ENCODE measurements around the gene CAV1.
"Not testable (repeated sequence)": the region's sequence is repeated elsewhere in the genome, so short reads cannot be mapped to it uniquely, and the experiment has no call there.

The CAV1 gene

GRCh38 chr7:116484389-116484788, 40.4 kb upstream of the CAV1 start:
- not testable (repeated sequence) for H3K14ac ChIP-seq (ENCODE audit: low read length in 2 of 2); H3K27ac ChIP-seq (ENCODE audit: low read length, poor library complexity, severe bottlenecking); DNase-seq; H3K9ac ChIP-seq (ENCODE audit: low read length); H3K4me3 ChIP-seq (ENCODE audit: insufficient read depth in 1 of 2, low read depth in 1 of 2, low read length in 2 of 2); H2AK5ac ChIP-seq (ENCODE audit: low read length, severe bottlenecking); H3K23ac ChIP-seq (ENCODE audit: low read length in 2 of 2); H3K9me3 ChIP-seq (ENCODE audit: control insufficient read depth, low read length); H2BK12ac ChIP-seq (ENCODE audit: low read length in 2 of 2); H2BK15ac ChIP-seq (ENCODE audit: low read depth, poor library complexity, severe bottlenecking); H3K4me1 ChIP-seq (ENCODE audit: control insufficient read depth, insufficient read depth, low read depth, low read length); H2BK5ac ChIP-seq (ENCODE audit: low read depth, low read length, poor library complexity, severe bottlenecking); H2BK120ac ChIP-seq (ENCODE audit: low read depth, low read length); H3K36me3 ChIP-seq (ENCODE audit: control insufficient read depth in 1 of 2, insufficient read depth in 2 of 2, low read depth in 1 of 2, low read length in 2 of 2); H4K91ac ChIP-seq (ENCODE audit: low read length); H3K4ac ChIP-seq (ENCODE audit: low read depth in 1 of 2, low read length in 2 of 2); H3K79me1 ChIP-seq (replicated peaks; ENCODE audit: low read length, poor library complexity, severe bottlenecking); H3K18ac ChIP-seq (ENCODE audit: low read depth in 1 of 2, low read length in 2 of 2); H3K27me3 ChIP-seq (ENCODE audit: control insufficient read depth in 1 of 2, insufficient read depth in 1 of 2, low read length in 2 of 2); H2AFZ ChIP-seq (ENCODE audit: low read depth, low read length); H3K4me2 ChIP-seq (ENCODE audit: low read length, poor library complexity, severe bottlenecking); H4K8ac ChIP-seq (ENCODE audit: low read length)
- WGBS: 100% methylated on average over 2 of the region's 4 CpGs

GRCh38 chr7:116487907-116488521, 36.8 kb upstream of the CAV1 start:
- H3K79me1 ChIP-seq (replicated peaks; ENCODE audit: low read length, poor library complexity, severe bottlenecking): no peaks in the 10 kb centered on the region
- H3K4ac ChIP-seq (ENCODE audit: low read depth in 1 of 2, low read length in 2 of 2): no peak overlapping the region
- H2AFZ ChIP-seq (ENCODE audit: low read depth, low read length): no peak overlapping the region
- no peak overlapping the region for H3K14ac ChIP-seq (ENCODE audit: low read length in 2 of 2)
- H2AK5ac ChIP-seq (ENCODE audit: low read length, severe bottlenecking): no peak overlapping the region
- no peak overlapping the region for H4K8ac ChIP-seq (ENCODE audit: low read length)
- H3K27ac ChIP-seq (ENCODE audit: low read length, poor library complexity, severe bottlenecking): no peak overlapping the region
- no peaks in the 10 kb centered on the region for H3K9me3 ChIP-seq (ENCODE audit: control insufficient read depth, low read length)
- 75% methylated on average over 3 of the region's 5 CpGs for WGBS
- no peak overlapping the region for H2BK120ac ChIP-seq (ENCODE audit: low read depth, low read length)
- H3K18ac ChIP-seq (ENCODE audit: low read depth in 1 of 2, low read length in 2 of 2): no peak overlapping the region
- H3K4me2 ChIP-seq (ENCODE audit: low read length, poor library complexity, severe bottlenecking): no peak overlapping the region
- no peak for DNase-seq
- H3K4me3 ChIP-seq (ENCODE audit: insufficient read depth in 1 of 2, low read depth in 1 of 2, low read length in 2 of 2): no peak overlapping the region
- no peaks in the 10 kb centered on the region for H3K36me3 ChIP-seq (ENCODE audit: control insufficient read depth in 1 of 2, insufficient read depth in 2 of 2, low read depth in 1 of 2, low read length in 2 of 2)
- H3K4me1 ChIP-seq (ENCODE audit: control insufficient read depth, insufficient read depth, low read depth, low read length): no peaks in the 10 kb centered on the region
- H4K91ac ChIP-seq (ENCODE audit: low read length): no peak overlapping the region
- H3K23ac ChIP-seq (ENCODE audit: low read length in 2 of 2): no peak overlapping the region
- no peak overlapping the region for H2BK15ac ChIP-seq (ENCODE audit: low read depth, poor library complexity, severe bottlenecking)
- H3K27me3 ChIP-seq (ENCODE audit: control insufficient read depth in 1 of 2, insufficient read depth in 1 of 2, low read length in 2 of 2): no peaks in the 10 kb centered on the region
- no peak overlapping the region for H3K9ac ChIP-seq (ENCODE audit: low read length)
- no peak overlapping the region for H2BK5ac ChIP-seq (ENCODE audit: low read depth, low read length, poor library complexity, severe bottlenecking)
- no peak overlapping the region for H2BK12ac ChIP-seq (ENCODE audit: low read length in 2 of 2)

GRCh38 chr7:116490351-116490750, 34.5 kb upstream of the CAV1 start:
- Histone ChIP-seq H3K23ac (ENCODE audit: low read length in 2 of 2) (no peak overlapping the region), H4K91ac (ENCODE audit: low read length) (no peak overlapping the region), H2BK12ac (ENCODE audit: low read length in 2 of 2) (no peak overlapping the region), H3K4ac (ENCODE audit: low read depth in 1 of 2, low read length in 2 of 2) (no peak overlapping the region), H3K9ac (ENCODE audit: low read length) (no peak overlapping the region), H2BK120ac (ENCODE audit: low read depth, low read length) (no peak overlapping the region), H3K9me3 (ENCODE audit: control insufficient read depth, low read length) (no peaks in the 10 kb centered on the region), H3K27ac (ENCODE audit: low read length, poor library complexity, severe bottlenecking) (no peak overlapping the region), H3K14ac (ENCODE audit: low read length in 2 of 2) (no peak overlapping the region), H2BK15ac (ENCODE audit: low read depth, poor library complexity, severe bottlenecking) (no peak overlapping the region), H3K4me3 (ENCODE audit: insufficient read depth in 1 of 2, low read depth in 1 of 2, low read length in 2 of 2) (no peak overlapping the region), H3K4me1 (ENCODE audit: control insufficient read depth, insufficient read depth, low read depth, low read length) (no peaks in the 10 kb centered on the region), H2BK5ac (ENCODE audit: low read depth, low read length, poor library complexity, severe bottlenecking) (no peak overlapping the region), H3K18ac (ENCODE audit: low read depth in 1 of 2, low read length in 2 of 2) (no peak overlapping the region), H2AK5ac (ENCODE audit: low read length, severe bottlenecking) (no peak overlapping the region), H2AFZ (ENCODE audit: low read depth, low read length) (no peak overlapping the region), H4K8ac (ENCODE audit: low read length) (no peak overlapping the region), H3K36me3 (ENCODE audit: control insufficient read depth in 1 of 2, insufficient read depth in 2 of 2, low read depth in 1 of 2, low read length in 2 of 2) (no peaks in the 10 kb centered on the region), H3K27me3 (ENCODE audit: control insufficient read depth in 1 of 2, insufficient read depth in 1 of 2, low read length in 2 of 2) (no peaks in the 10 kb centered on the region), H3K79me1 (replicated peaks; ENCODE audit: low read length, poor library complexity, severe bottlenecking) (no peaks in the 10 kb centered on the region), H3K4me2 (ENCODE audit: low read length, poor library complexity, severe bottlenecking) (no peak overlapping the region)
- WGBS: no CpG with 5 or more reads among the region's 2 CpGs
- DNase-seq: no peak

GRCh38 chr7:116491887-116492653, 32.8 kb upstream of the CAV1 start:
- no peaks in the 10 kb centered on the region for H3K9me3 ChIP-seq (ENCODE audit: control insufficient read depth, low read length)
- no peak overlapping the region for H3K4me3 ChIP-seq (ENCODE audit: insufficient read depth in 1 of 2, low read depth in 1 of 2, low read length in 2 of 2)
- H3K9ac ChIP-seq (ENCODE audit: low read length): no peak overlapping the region
- no peaks in the 10 kb centered on the region for H3K79me1 ChIP-seq (replicated peaks; ENCODE audit: low read length, poor library complexity, severe bottlenecking)
- no peak overlapping the region for H3K18ac ChIP-seq (ENCODE audit: low read depth in 1 of 2, low read length in 2 of 2)
- no peak overlapping the region for H2BK12ac ChIP-seq (ENCODE audit: low read length in 2 of 2)
- H3K27ac ChIP-seq (ENCODE audit: low read length, poor library complexity, severe bottlenecking): no peak overlapping the region
- no peak for DNase-seq
- no peaks in the 10 kb centered on the region for H3K27me3 ChIP-seq (ENCODE audit: control insufficient read depth in 1 of 2, insufficient read depth in 1 of 2, low read length in 2 of 2)
- WGBS: 27% methylated on average over 1 of the region's 3 CpGs
- no peaks in the 10 kb centered on the region for H3K36me3 ChIP-seq (ENCODE audit: control insufficient read depth in 1 of 2, insufficient read depth in 2 of 2, low read depth in 1 of 2, low read length in 2 of 2)
- no peak overlapping the region for H3K14ac ChIP-seq (ENCODE audit: low read length in 2 of 2)
- H2AFZ ChIP-seq (ENCODE audit: low read depth, low read length): no peak overlapping the region
- H3K23ac ChIP-seq (ENCODE audit: low read length in 2 of 2): no peak overlapping the region
- no peak overlapping the region for H4K91ac ChIP-seq (ENCODE audit: low read length)
- H3K4ac ChIP-seq (ENCODE audit: low read depth in 1 of 2, low read length in 2 of 2): no peak overlapping the region
- no peak overlapping the region for H2BK15ac ChIP-seq (ENCODE audit: low read depth, poor library complexity, severe bottlenecking)
- no peak overlapping the region for H2BK120ac ChIP-seq (ENCODE audit: low read depth, low read length)
- no peaks in the 10 kb centered on the region for H3K4me1 ChIP-seq (ENCODE audit: control insufficient read depth, insufficient read depth, low read depth, low read length)
- no peak overlapping the region for H3K4me2 ChIP-seq (ENCODE audit: low read length, poor library complexity, severe bottlenecking)
- no peak overlapping the region for H2AK5ac ChIP-seq (ENCODE audit: low read length, severe bottlenecking)
- H4K8ac ChIP-seq (ENCODE audit: low read length): no peak overlapping the region
- H2BK5ac ChIP-seq (ENCODE audit: low read depth, low read length, poor library complexity, severe bottlenecking): no peak overlapping the region

Measured in mesenchymal stem cell (in vitro differentiated cells and primary cell).